GM21528 (cell line): ENCODE measurements around the gene PKMYT1.

ENCODE experiments used
- ATAC-seq: cut with Tn5 transposase; IDR thresholded peaks from one replicate; pipeline ENCODE4 v1.9.1; 2021; ENCODE audit warnings: mild to moderate bottlenecking, moderate library complexity; ENCODE audit not compliant: unreplicated experiment, low FRiP score

PKMYT1 gene

DNA sequence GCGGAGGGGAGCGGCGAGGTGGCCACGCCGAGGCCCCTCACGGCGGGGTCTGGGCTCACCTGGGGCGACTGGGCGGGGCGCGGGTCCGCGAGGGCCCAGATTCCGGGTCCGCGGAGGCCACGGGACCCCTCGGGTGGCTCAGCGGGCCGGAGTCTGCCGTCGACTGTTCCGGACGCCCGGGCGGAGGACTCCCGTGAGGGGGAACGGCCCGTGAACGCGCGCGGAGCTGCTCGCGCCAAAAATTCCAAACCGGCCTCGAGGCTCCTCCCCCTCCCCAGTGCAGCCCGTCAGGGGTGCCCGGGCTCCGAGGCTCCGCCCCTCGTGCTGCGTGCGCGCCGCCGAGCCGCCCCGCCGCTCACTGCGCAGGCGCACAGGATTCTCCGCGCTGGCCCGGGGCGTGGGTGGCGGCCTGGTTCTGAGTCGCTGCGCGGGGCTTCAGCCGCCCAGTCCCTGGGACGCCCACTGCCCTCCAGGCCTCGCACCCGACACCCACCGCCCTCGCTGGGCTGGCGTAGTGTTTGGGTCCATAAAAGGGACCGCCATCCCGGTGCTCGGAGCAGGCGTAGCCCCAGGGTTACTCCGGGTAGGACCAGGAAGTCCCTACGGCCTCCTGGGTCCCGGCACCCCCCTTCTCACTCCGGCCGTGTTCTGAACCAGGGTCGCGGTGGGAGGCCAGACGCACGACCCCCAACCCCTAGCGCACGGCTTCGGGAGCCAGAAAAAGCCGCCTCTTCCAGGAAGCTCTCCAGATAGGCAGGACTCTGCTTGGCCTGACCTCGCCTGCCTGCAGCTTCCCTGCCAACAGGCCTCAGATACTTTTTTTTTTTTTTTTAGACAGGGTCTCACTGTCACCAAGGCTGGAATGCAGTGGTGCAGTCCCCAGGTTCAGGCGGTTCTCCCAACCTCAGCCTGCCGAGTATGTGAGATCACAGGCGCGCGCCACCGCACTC is at the start of gene PKMYT1:
PKMYT1 (minus strand) TSS at position 220 of the 950 bp plus-strand sequence. CDS start 789 bp downstream, outside the sequence.
- peak; percentile 59 for ATAC-seq

DNA sequence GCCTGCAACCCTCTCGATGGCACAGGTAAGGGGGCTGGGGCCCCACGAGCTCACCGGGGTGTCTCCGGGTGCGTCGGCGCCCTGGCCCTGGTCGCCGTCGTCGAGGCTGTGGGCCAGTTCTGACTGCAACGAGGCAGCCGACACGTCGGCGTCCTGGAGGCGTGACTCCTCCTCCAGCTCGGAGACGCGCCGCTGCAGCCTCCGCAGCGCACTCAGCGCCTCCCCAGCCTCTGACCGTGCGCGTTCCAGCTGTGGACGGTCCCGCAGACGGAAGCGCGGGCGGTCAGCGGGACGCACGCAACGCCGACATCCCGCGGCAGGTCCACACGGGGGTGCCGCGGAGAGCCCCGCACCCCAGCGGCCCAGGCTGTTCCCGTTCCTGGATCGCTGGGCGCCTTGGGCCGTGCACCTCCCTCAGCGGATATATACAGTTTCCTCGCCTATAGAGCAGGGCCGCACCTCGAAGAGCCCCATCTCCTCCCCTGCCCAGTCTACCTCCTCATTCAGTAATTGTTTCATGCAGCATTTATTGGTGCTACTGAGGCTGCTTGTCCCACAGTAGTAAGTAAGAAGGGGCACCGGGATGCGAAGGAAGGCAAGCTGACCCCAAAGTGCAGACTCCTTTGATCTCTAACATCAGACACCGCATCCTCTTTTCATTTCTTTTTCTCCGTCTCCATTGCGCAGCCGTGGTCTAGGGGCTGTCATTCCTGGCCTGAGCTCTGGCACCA is 49.4 kb upstream of the PKMYT1 start:
- no peak for ATAC-seq

GRCh38 chr16:3028716-3029319 is 48.6 kb upstream of the PKMYT1 start:
- no peak for ATAC-seq

DNA sequence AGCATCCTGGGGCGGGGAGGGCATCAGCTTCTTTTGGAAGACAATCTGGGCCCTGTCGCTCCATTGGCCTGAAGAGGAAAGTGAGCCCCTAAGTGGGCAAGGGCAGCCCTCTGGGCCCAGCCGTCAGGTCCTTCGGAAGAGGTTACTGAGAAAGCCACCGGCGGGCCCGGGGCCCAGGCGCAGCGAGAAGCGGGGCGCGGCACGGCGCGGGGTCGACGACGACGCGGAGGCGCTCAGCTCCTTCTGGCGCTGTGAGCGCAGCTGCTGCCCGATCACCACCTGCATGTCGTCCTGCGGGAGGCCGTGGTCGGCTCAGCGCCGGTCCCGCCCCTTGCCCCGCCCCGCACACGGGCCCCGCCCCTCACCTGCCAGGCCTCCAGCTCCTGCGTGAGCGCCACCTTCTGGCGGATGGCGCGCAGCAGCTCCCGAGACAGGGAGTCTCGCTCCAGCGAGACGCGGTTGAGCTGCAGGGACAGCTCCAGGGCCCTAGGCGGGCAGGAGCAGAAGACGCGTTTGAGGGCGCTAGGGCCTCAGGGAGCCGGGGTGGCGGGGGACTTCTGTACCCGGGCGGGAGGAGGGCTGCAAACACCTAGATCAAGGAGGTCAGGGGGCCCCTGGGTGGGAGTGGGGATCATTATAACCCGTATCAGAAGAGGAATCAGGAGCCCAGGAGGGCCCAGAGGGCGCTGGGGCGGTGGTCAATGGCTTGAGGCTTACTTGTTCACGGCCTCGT is 47.9 kb upstream of the PKMYT1 start:
- no peak for ATAC-seq

- no peak for ATAC-seq
These were observed 47.2 kb upstream of the PKMYT1 start for GRCh38 chr16:3027489-3027795.

DNA sequence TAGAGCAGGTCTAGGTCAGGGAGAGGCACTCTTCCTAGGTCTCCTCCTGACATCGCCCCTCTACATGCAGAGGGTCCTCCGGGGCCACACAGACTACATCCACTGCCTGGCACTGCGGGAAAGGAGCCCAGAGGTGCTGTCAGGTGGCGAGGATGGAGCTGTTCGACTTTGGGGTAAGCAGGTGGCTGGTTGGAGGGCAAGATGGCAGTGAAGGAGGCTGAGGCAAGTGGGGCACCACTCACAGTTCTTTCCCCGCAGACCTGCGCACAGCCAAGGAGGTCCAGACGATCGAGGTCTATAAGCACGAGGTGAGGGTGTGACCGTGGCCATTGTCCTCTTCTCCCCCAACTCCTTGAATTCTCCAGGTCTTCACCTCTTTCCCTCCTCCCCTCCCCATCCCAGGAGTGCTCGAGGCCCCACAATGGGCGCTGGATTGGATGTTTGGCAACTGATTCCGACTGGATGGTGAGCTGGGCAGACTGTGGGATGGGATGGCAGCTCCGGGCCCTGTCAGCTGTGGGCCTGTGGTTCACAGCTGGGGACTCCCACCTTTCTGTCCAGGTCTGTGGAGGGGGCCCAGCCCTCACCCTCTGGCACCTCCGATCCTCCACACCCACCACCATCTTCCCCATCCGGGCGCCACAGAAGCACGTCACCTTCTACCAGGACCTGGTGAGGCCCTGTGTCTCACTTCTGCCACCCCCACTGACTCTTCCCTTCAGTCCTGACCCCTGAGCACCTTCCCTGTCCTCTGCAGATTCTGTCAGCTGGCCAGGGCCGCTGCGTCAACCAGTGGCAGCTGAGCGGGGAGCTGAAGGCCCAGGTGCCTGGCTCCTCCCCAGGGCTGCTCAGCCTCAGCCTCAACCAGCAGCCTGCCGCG is 46.6 kb upstream of the PKMYT1 start:
- no peak for ATAC-seq

DNA sequence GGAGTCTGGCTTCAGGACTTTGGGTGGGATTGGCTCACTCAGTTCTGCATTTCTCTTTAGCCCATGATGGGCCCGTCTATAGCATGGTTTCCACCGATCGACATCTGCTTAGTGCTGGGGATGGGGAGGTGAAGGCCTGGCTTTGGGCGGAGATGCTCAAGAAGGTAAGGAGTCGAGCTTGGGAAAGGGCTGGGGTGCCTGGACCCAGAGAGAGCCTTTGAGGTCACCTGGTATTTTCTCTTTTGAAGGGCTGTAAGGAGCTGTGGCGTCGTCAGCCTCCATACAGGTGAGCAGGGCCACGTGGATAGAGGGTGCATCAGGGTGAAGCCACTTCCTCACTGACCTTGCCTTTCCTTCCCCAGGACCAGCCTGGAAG is 45.7 kb upstream of the PKMYT1 start:
- ATAC-seq = no peak

- no peak for ATAC-seq
These were observed 45.1 kb upstream of the PKMYT1 start for GRCh38 chr16:3025032-3026002.

DNA sequence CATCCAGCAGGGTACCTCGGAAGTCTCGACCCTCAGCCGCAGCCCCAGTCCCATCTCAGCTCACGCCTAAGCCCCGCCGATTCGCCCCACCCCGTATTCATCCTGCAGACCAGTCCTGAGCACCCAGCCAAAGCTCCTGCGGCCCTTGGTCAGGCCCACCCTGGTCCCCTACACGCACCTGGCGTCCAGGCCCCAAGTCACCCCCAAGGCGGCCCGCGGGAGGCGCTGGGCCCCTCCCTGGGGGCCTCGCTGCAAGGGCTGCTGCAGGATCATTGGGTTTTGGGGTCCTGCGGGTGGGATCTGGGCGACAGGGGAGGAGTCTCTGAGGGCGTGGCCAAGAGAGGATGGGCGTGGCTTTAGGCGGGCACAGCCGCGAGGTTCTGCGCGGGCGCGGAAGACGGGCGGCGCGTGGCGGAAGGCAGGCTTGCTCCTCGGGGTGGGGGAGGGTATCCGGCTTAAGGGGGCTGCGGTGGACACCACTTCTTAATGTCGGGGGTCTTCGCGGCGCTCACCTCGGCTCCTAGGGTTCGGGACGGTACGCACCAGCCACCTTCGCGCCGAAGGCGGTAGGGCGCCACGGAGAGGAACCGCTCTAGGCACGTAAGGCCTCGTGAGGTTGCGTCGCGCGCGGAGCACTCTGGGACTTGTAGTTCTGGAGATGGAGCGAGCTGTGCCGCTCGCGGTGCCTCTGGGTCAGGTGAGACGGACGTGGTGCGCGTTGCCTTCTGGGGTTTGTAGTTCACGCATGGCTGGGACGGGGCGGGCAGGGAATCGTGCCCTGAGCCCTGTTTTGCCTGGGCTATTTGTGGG is 43.6 kb upstream of the PKMYT1 start, which contains the start of the genes HCFC1R1 and THOC6:
HCFC1R1 (minus strand) TSS at position 274 of the 810 bp plus-strand sequence; CDS start at position 273, 1 bp downstream.
THOC6 (plus strand) TSS at position 367 of the 810 bp plus-strand sequence; CDS start at position 659, 292 bp downstream.
- ATAC-seq = peak; percentile 74

GRCh38 chr16:3023415-3023668 is 43.1 kb upstream of the PKMYT1 start:
- ATAC-seq = no peak

DNA sequence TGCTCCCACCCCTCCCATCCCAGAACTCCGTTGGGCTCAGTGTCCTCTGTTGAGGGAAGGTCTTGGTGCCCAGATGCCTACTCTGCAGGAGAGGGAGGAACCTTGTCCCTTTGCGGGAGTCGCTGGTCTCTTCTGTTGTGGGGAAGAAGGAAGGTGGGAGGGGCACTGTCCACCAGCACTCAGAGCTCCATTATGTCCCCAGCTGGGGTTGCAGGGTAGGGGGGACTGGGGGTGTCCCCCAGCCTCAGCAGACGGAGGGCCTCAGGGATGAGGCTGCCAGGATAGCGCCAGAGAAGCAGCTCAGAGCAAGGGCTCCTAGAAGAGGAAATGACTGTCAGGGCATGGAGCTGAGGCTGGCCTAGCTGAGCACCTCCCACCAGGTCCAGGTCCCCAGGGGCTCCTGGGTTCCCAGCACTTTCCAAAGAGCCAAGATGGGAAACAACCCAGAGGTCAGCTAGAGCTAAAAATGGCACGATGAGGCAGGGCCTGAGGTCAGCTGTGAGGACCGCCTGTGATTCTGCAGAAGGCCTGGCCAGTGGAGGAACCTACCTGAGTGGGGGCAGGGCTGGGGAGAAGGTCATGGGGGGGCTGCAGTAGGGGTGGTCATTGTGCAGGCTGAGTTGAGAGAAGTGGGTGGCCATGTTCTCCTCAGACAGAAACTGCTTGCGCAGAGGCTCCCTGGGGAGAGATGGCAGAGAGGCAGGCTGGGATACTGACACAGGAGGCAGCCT is 42.6 kb upstream of the PKMYT1 start:
- ATAC-seq = no peak

- ATAC-seq = no peak
These were observed 42.0 kb upstream of the PKMYT1 start for GRCh38 chr16:3022208-3022683.

DNA sequence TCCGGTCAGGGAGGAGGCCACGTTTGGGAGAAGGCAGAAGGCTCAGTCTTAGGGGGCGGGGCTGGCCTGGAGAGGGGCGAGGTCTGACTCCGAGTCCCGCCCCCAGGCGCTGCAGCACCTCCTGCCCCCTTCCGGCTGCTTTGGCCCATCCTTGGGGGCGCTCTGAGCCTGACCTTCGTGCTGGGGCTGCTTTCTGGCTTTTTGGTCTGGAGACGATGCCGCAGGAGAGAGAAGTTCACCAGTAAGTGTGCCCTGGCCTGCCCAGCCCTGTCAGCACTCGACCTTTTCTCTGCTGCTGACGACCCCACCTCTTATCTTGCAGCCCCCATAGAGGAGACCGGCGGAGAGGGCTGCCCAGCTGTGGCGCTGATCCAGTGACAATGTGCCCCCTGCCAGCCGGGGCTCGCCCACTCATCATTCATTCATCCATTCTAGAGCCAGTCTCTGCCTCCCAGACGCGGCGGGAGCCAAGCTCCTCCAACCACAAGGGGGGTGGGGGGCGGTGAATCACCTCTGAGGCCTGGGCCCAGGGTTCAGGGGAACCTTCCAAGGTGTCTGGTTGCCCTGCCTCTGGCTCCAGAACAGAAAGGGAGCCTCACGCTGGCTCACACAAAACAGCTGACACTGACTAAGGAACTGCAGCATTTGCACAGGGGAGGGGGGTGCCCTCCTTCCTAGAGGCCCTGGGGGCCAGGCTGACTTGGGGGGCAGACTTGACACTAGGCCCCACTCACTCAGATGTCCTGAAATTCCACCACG is 41.4 kb upstream of the PKMYT1 start:
- ATAC-seq = no peak

GRCh38 chr16:3020604-3021448 is 40.6 kb upstream of the PKMYT1 start:
- ATAC-seq = no peak

DNA sequence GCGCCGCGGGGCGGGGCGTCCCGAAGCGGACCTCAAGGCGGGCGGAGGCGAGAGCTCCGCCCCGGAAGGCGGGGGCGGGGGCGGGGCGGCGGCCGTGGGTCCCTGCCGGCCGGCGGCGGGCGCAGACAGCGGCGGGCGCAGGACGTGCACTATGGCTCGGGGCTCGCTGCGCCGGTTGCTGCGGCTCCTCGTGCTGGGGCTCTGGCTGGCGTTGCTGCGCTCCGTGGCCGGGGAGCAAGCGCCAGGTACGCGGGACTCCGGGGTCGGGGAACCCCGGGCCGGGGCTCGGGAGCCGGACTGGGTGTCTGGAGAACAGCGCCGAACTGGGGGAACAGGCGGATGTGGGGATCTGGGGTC is 40.0 kb upstream of the PKMYT1 start, which contains the start of gene TNFRSF12A:
TNFRSF12A (plus strand) TSS at position 122 of the 357 bp plus-strand sequence; CDS start at position 152, 30 bp downstream.
- no peak for ATAC-seq
